ENCODE measurements around the gene PRDM7.

Gene PRDM7

DNA sequence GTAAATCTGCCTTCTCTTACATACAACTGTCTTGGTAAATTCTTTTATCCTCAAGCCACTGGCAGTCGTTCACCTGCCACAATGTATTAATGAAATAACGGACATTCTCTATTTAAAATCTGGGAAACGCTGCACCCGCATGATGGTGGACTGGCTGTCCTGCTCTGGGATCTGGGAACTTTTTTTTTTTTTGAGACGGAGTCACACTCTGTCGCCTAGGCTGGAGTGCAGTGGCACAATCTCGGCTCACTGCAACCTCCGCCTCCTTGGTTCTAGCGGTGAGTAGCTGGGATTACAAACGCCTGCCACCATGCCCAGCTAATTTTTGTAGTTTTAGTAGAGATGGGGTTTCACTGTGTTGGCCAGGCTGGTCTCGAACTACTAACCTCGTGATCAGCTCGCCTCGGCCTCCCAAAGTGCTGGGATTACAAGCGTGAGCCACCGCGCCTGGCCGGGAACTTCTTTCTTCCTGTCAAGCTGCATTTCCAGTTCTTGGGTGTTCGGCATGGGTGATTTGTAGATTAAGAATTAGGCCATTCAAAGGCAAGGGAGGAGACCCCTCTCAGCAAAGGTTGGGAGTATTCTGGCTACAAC lies 28.3 kb downstream of the PRDM7 start:
- Histone ChIP-seq H3K27me3 (no peaks in the 10 kb centered on the region), H3K36me3 (no peaks in the 10 kb centered on the region), H3K4me1 (no peaks in the 10 kb centered on the region; the same call in 1 of the 2 replicates), H3K4me3 (ENCODE audit: low read depth, low read length) (no peak overlapping the region), H3K9me3 (no peaks in the 10 kb centered on the region)
- DNase-seq, result no peak
- TF ChIP-seq, protein P1, sequence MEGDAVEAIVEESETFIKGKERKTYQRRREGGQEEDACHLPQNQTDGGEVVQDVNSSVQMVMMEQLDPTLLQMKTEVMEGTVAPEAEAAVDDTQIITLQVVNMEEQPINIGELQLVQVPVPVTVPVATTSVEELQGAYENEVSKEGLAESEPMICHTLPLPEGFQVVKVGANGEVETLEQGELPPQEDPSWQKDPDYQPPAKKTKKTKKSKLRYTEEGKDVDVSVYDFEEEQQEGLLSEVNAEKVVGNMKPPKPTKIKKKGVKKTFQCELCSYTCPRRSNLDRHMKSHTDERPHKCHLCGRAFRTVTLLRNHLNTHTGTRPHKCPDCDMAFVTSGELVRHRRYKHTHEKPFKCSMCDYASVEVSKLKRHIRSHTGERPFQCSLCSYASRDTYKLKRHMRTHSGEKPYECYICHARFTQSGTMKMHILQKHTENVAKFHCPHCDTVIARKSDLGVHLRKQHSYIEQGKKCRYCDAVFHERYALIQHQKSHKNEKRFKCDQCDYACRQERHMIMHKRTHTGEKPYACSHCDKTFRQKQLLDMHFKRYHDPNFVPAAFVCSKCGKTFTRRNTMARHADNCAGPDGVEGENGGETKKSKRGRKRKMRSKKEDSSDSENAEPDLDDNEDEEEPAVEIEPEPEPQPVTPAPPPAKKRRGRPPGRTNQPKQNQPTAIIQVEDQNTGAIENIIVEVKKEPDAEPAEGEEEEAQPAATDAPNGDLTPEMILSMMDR (IDR thresholded peaks at IDR 0.05; ENCODE audit: low read depth, low read length), result no peak

- Histone ChIP-seq H3K36me3 (peaks cover 3% of the 10 kb centered on the region; the same call in 1 of the 2 replicates), H3K9me3 (no peaks in the 10 kb centered on the region), H3K4me1 (no peaks in the 10 kb centered on the region; the same call in 1 of the 2 replicates), H3K4me3 (ENCODE audit: low read depth, low read length) (no peak overlapping the region), H3K27me3 (no peaks in the 10 kb centered on the region)
- no peak for DNase-seq
- TF ChIP-seq, protein P1 (IDR thresholded peaks at IDR 0.05; ENCODE audit: low read depth, low read length), result no peak
Measured at GRCh38 chr16:90048347-90048722, 28.8 kb downstream of the PRDM7 start.

GRCh38 chr16:90047714-90048346 lies 29.3 kb downstream of the PRDM7 start:
- H3K4me3 ChIP-seq (ENCODE audit: low read depth, low read length), result peak overlapping the region; percentile 56
- H3K27me3 ChIP-seq, result no peaks in the 10 kb centered on the region
- TF ChIP-seq, protein P1 (IDR thresholded peaks at IDR 0.05; ENCODE audit: low read depth, low read length), result no peak
- H3K9me3 ChIP-seq, result no peaks in the 10 kb centered on the region
- no peaks in the 10 kb centered on the region; the same call in 1 of the 2 replicates for H3K4me1 ChIP-seq
- peaks cover 3% of the 10 kb centered on the region; the same call in 1 of the 2 replicates for H3K36me3 ChIP-seq
- no peak for DNase-seq

GRCh38 chr16:90046971-90047713 lies 30.0 kb downstream of the PRDM7 start:
- H3K27me3 ChIP-seq, result no peaks in the 10 kb centered on the region
- TF ChIP-seq, protein P1 (IDR thresholded peaks at IDR 0.05; ENCODE audit: low read depth, low read length), result no peak
- H3K9me3 ChIP-seq, result no peaks in the 10 kb centered on the region
- DNase-seq, result peak; percentile 45
- H3K36me3 ChIP-seq, result peaks cover 3% of the 10 kb centered on the region; the same call in 1 of the 2 replicates
- H3K4me1 ChIP-seq, result no peaks in the 10 kb centered on the region; the same call in 1 of the 2 replicates
- H3K4me3 ChIP-seq (ENCODE audit: low read depth, low read length), result peak overlapping the region; percentile 56

DNA sequence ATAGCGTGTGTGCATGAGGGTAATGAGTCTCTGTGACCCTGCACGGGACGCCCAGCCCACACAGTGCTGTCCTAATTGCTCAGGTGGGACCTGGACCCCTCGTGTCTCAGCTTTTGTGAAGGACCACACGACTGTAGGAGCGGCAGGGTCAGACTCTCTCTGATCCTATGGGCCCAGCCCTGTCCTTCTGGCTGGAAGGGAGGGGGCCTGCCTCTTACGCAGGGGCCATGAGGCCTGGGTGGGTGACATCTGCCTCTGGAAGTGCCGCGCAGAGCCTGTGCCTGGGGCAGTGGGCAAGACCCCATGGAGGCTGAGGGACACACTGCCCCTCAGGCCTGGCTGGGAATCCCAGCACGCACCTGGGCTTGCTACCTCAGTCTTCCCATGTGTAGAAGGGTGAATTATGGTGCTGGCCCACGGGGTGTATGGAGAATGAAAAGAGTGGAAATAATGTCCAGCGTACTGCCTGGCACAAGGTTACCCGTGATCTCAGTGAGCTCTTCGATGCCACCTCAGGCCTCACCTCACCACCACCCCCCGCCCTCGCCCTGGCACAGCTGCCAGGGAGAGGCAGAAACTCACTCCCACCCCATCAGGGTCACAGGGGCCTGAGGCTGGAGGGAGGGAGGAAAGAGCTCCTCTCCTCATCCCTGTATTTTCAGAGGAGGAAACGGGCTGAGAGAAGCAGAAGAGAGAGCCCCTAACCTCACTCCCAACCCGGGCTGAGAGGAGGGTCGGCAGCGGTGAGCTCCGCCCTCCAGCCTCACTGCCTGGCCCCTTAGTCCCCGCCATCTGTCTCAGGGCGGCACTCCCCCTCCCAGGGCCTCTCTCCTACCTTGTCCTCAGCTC lies 30.8 kb downstream of the PRDM7 start:
- no peaks in the 10 kb centered on the region; the same call in 1 of the 2 replicates for H3K4me1 ChIP-seq
- no peaks in the 10 kb centered on the region for H3K27me3 ChIP-seq
- DNase-seq, result peak; percentile 55
- TF ChIP-seq, protein P1 (IDR thresholded peaks at IDR 0.05; ENCODE audit: low read depth, low read length), result no peak
- H3K9me3 ChIP-seq, result no peaks in the 10 kb centered on the region
- peaks cover 3% of the 10 kb centered on the region; the same call in 1 of the 2 replicates for H3K36me3 ChIP-seq
- peak overlapping the region; percentile 56 for H3K4me3 ChIP-seq (ENCODE audit: low read depth, low read length)
